IPS-NIHi7 (cell line): Measurements from ENCODE around the gene GGN.
"Not testable (repeated sequence)": the region's sequence is repeated elsewhere in the genome, so short reads cannot be mapped to it uniquely, and the experiment has no call there.

Source experiments
- DNase-seq: peaks from one replicate; pipeline ENCODE4 v3.0.0; 2012; ENCODE audit warnings: mixed read lengths; ENCODE audit errors: extremely low spot score

Gene GGN

GRCh38 chr19:38411898-38412297 lies 24.1 kb upstream of the GGN start:
- not testable (repeated sequence) for DNase-seq

GRCh38 chr19:38411041-38411712 lies 23.3 kb upstream of the GGN start:
- DNase-seq, result no peak

- not testable (repeated sequence) for DNase-seq
Measured at GRCh38 chr19:38410407-38410806, 22.6 kb upstream of the GGN start.

- no peak for DNase-seq
Measured at GRCh38 chr19:38409631-38410133, 21.8 kb upstream of the GGN start.

- DNase-seq, result no peak
Measured at GRCh38 chr19:38405276-38405675, 17.4 kb upstream of the GGN start.

- DNase-seq, result no peak
Measured at GRCh38 chr19:38404858-38405257, 17.0 kb upstream of the GGN start.

GRCh38 chr19:38402967-38403674 lies 15.3 kb upstream of the GGN start, which contains the start of gene FAM98C:
Gene FAM98C, plus strand, starts transcription at chr19:38403093. Its CDS starts 61 bp downstream, at chr19:38403154.
- DNase-seq, result peak; percentile 100

GRCh38 chr19:38402623-38402966 lies 14.8 kb upstream of the GGN start:
- no peak for DNase-seq

- DNase-seq, result no peak
Measured at GRCh38 chr19:38401148-38401547, 13.3 kb upstream of the GGN start.

- no peak for DNase-seq
Measured at GRCh38 chr19:38400361-38400760, 12.5 kb upstream of the GGN start.

GRCh38 chr19:38399537-38399936 lies 11.7 kb upstream of the GGN start:
- DNase-seq, result no peak

- DNase-seq, result no peak
Measured at GRCh38 chr19:38399081-38399480, 11.2 kb upstream of the GGN start.

- DNase-seq, result no peak
Measured at GRCh38 chr19:38395381-38396114, 7.7 kb upstream of the GGN start.

GRCh38 chr19:38394488-38394887 lies 6.7 kb upstream of the GGN start:
- DNase-seq, result peak; percentile 93

- DNase-seq, result no peak
Measured at GRCh38 chr19:38392707-38393308, 5.0 kb upstream of the GGN start.

GRCh38 chr19:38391911-38392464 lies 4.2 kb upstream of the GGN start:
- DNase-seq, result no peak

- no peak for DNase-seq
Measured at GRCh38 chr19:38389957-38390924, 2.4 kb upstream of the GGN start.

- DNase-seq, result no peak
Measured at GRCh38 chr19:38389101-38389925, 1.5 kb upstream of the GGN start.

GRCh38 chr19:38388349-38389100 lies 691 bp upstream of the GGN start, which contains the start of gene SPRED3:
Gene SPRED3, plus strand, starts transcription at chr19:38388697. Its CDS starts 1,606 bp downstream, at chr19:38390303.
- DNase-seq, result peak; percentile 68
